Endodermal cell (in vitro differentiated cells): ENCODE results near the gene ACTL8. TPM values are rescaled to one million over a fixed set of nuclear protein-coding genes. Genes with fewer than 3 reads are reported as not detected.
"Not testable (repeated sequence)": the region's sequence is repeated elsewhere in the genome, so short reads cannot be mapped to it uniquely, and the experiment has no call there.

ENCODE experiments used
- DNase-seq: peaks from one replicate; pipeline ENCODE4 v3.0.0-alpha.2; 2017
- H3K27ac ChIP-seq: 2 replicates; pipeline ENCODE4 v1.5.1; 2013; ENCODE audit warnings: mild to moderate bottlenecking, low read depth, low read length, moderate library complexity
- H3K27me3 ChIP-seq: 2 replicates; pipeline ENCODE4 v1.6.1; 2013; ENCODE audit warnings: mild to moderate bottlenecking, low read length, moderate library complexity; ENCODE audit not compliant: insufficient read depth, control insufficient read depth, poor library complexity, severe bottlenecking
- H3K36me3 ChIP-seq: 2 replicates; pipeline ENCODE4 v1.7.0; 2013; ENCODE audit warnings: mild to moderate bottlenecking, low read length, moderate library complexity; ENCODE audit not compliant: control insufficient read depth, insufficient read depth
- H3K4me1 ChIP-seq: one replicate; pipeline ENCODE4 v1.7.0; 2013; ENCODE audit warnings: low read length; ENCODE audit not compliant: control insufficient read depth, insufficient read depth
- H3K4me3 ChIP-seq: 2 replicates; pipeline ENCODE4 v1.5.1; 2013; ENCODE audit warnings: mild to moderate bottlenecking, low read length, moderate library complexity
- H3K9ac ChIP-seq: 2 replicates; pipeline ENCODE4 v1.6.1; 2013; ENCODE audit warnings: mild to moderate bottlenecking, low read length, moderate library complexity; ENCODE audit not compliant: poor library complexity, severe bottlenecking; ENCODE audit errors: extremely low read depth
- H3K9me3 ChIP-seq: 2 replicates; pipeline ENCODE4 v1.6.1; 2013; ENCODE audit warnings: mild to moderate bottlenecking, low read length, moderate library complexity; ENCODE audit not compliant: control insufficient read depth
- H3K27ac Mint-ChIP-seq: 2 replicates; pipeline ENCODE4 v1.8.0; 2020; ENCODE audit warnings: mixed read lengths
- H3K27me3 Mint-ChIP-seq: 2 replicates; pipeline ENCODE4 v1.8.0; 2021; ENCODE audit warnings: mild to moderate bottlenecking, mixed read lengths; ENCODE audit not compliant: insufficient read depth
- H3K36me3 Mint-ChIP-seq: 2 replicates; pipeline ENCODE4 v1.8.0; 2020; ENCODE audit warnings: low read depth, mixed read lengths
- H3K4me1 Mint-ChIP-seq: 2 replicates; pipeline ENCODE4 v1.8.0; 2020; ENCODE audit warnings: mixed read lengths
- H3K4me3 Mint-ChIP-seq: 2 replicates; pipeline ENCODE4 v1.8.0; 2020; ENCODE audit warnings: mild to moderate bottlenecking, moderate library complexity, mixed read lengths
- H3K9me3 Mint-ChIP-seq: 2 replicates; pipeline ENCODE4 v1.8.0; 2020; ENCODE audit warnings: mild to moderate bottlenecking, mixed read lengths
- CTCF ChIP-seq: fragments of 200-600 bp; sonication (generic); conservative IDR thresholded peaks from 2 replicates; pipeline ENCODE4 v1.5.0; 2021; ENCODE audit warnings: antibody characterized with exemption, mild to moderate bottlenecking
- WGBS, 2 experiments: methylation state at CpG; one replicate each; pipeline versions ENCODE4 v1.1.5 to v1.1.7; 2013; ENCODE audit warnings: missing lambda C conversion rate in 2 of 2, mixed read lengths in 1 of 2; ENCODE audit not compliant: insufficient coverage in 1 of 2, insufficient read length in 1 of 2; 5-methylcytosine and 5-hydroxymethylcytosine counted together
- total RNA-seq, 2 donors: library from RNA; stranded (reverse); fragmentation: NEBNext Ultra II Directional in 1 of 2; extraction: Animal tissue kit (Norgen Biotek cat#: 25700) in 1 of 2; gene quantifications; 2 replicates in 1 of 2; 3 replicates in 1 of 2; pipeline ENCODE4 v1.2.1, GENCODE V29; 2021

Gene ACTL8
- total RNA-seq, 2 donors from 2014 or later, result not detected

DNA sequence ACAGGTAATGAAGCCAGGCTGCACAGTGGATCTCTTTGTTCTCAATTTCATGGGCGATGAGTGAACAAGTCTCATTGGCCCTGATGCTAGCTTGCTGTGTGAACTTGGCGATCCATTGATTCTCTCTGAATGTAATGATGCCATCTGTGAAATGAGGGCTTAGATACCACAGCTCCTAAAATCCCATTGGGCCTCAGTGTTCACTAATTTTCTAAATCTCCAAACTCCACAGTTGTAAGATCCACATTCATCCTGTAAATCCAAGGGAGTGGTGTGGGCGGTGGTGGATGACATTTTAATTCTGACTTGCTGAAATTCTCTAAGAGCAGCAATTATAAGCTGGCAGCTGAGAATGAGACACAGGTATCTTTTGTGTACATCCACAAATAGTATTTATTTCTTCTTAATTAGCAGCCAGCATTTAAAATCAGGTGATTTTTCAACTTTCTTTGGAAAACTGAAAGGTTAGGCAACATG lies 9.6 kb upstream of the ACTL8 start:
- H3K27me3 ChIP-seq, result no peaks in the 10 kb centered on the region
- H3K4me1 Mint-ChIP-seq, result no peaks in the 10 kb centered on the region
- H3K27me3 Mint-ChIP-seq, result peaks cover 14% of the 10 kb centered on the region
- H3K9me3 Mint-ChIP-seq, result no peaks in the 10 kb centered on the region
- H3K27ac Mint-ChIP-seq, result no peak overlapping the region
- no peaks in the 10 kb centered on the region for H3K4me1 ChIP-seq
- H3K4me3 ChIP-seq, result no peak overlapping the region
- no peak overlapping the region for H3K9ac ChIP-seq
- 95 to 99% methylated on average over 2 to 3 of the region's 3 CpGs for WGBS, 2 experiments
- TF ChIP-seq CTCF, result no peak
- H3K9me3 ChIP-seq, result no peaks in the 10 kb centered on the region
- H3K36me3 Mint-ChIP-seq, result no peaks in the 10 kb centered on the region
- no peak overlapping the region for H3K27ac ChIP-seq
- H3K4me3 Mint-ChIP-seq, result no peak overlapping the region
- DNase-seq, result no peak
- H3K36me3 ChIP-seq, result no peaks in the 10 kb centered on the region

GRCh38 chr1:17746281-17746680 lies 8.9 kb upstream of the ACTL8 start:
- not testable (repeated sequence) for H3K4me1 ChIP-seq, H3K4me1 Mint-ChIP-seq, H3K9ac ChIP-seq, H3K36me3 ChIP-seq, DNase-seq, H3K27ac Mint-ChIP-seq, H3K4me3 Mint-ChIP-seq, H3K27me3 ChIP-seq, H3K9me3 ChIP-seq, H3K27ac ChIP-seq, H3K36me3 Mint-ChIP-seq, H3K9me3 Mint-ChIP-seq, H3K4me3 ChIP-seq
- 85 to 86% methylated on average over 1 to 2 of the region's 2 CpGs for WGBS, 2 experiments
- peaks cover 11% of the 10 kb centered on the region for H3K27me3 Mint-ChIP-seq

DNA sequence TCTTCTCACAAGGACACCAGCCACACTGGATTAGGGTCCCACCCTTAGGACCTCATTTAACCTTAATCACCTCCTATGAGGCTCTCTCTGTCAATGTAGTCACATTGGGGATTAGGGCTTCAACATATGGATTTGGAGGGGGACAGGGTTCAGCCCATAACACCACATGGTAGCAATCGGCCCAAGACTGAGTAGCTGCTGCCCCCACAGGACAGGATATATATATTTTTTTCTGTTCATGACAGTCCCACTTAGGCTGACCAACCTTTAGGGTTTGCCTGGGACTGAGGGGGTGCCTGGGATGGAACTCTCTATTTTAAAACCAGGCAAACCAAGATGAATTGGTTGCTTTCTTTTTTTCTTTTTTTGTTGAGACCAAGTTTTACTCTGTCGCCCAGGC lies 8.2 kb upstream of the ACTL8 start:
- Mint-ChIP-seq H3K27me3 (peaks cover 5% of the 10 kb centered on the region), H3K9me3 (no peaks in the 10 kb centered on the region), H3K4me1 (no peaks in the 10 kb centered on the region), H3K27ac (no peak overlapping the region), H3K36me3 (no peaks in the 10 kb centered on the region), H3K4me3 (no peak overlapping the region)
- no peak for TF ChIP-seq CTCF
- Histone ChIP-seq H3K36me3 (no peaks in the 10 kb centered on the region), H3K9me3 (no peaks in the 10 kb centered on the region), H3K4me3 (no peak overlapping the region), H3K9ac (no peak overlapping the region), H3K27me3 (no peaks in the 10 kb centered on the region), H3K27ac (no peak overlapping the region), H3K4me1 (no peaks in the 10 kb centered on the region)
- DNase-seq, result no peak
- 87 to 100% methylated on average over 2 of the region's 2 CpGs for WGBS, 2 experiments

DNA sequence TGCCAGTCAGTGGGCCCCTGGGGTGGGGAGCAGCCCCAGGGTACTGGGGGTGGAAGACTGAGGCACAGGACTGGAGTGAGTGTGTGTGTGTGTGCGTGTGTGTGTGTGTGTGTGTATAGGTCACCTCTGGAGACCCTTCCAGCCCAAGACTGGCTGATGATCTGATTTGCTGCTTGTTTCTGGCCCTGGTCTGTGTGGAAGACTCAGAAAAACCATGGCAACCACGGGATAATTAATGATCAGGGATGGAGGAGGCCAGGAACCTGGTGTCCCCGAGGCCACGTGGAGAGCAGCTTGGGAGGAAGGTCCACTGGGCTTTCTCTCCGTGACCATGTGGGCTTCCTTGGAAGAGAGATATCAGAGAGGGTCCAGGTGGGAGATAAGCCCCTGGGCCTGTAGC lies 4.8 kb upstream of the ACTL8 start:
- Histone ChIP-seq H3K9ac (no peak overlapping the region), H3K36me3 (no peaks in the 10 kb centered on the region), H3K4me3 (no peak overlapping the region), H3K4me1 (no peaks in the 10 kb centered on the region), H3K27me3 (no peaks in the 10 kb centered on the region), H3K9me3 (peaks cover 15% of the 10 kb centered on the region), H3K27ac (no peak overlapping the region)
- H3K27ac Mint-ChIP-seq, result no peak overlapping the region
- TF ChIP-seq CTCF, result no peak
- no peak for DNase-seq
- peaks cover 21% of the 10 kb centered on the region for H3K9me3 Mint-ChIP-seq
- H3K4me1 Mint-ChIP-seq, result no peaks in the 10 kb centered on the region
- WGBS, 2 experiments, result 86 to 100% methylated on average over 1 to 5 of the region's 5 CpGs
- H3K36me3 Mint-ChIP-seq, result no peaks in the 10 kb centered on the region
- H3K4me3 Mint-ChIP-seq, result no peak overlapping the region
- H3K27me3 Mint-ChIP-seq, result peaks cover 2% of the 10 kb centered on the region
